Subcutaneous abdominal adipose tissue (tissue), 5 donors: ENCODE results near the gene PMS1.

Source experiments
- H3K27ac ChIP-seq: one replicate; pipeline ENCODE4 v1.7.0; 2013; ENCODE audit warnings: low read depth, mild to moderate bottlenecking, inconsistent platforms, low read length, moderate library complexity
- H3K27me3 ChIP-seq, 5 donors: one replicate each; pipeline ENCODE4 v1.7.0; 2013; ENCODE audit warnings: low read length in 5 of 5, inconsistent platforms in 1 of 5; ENCODE audit not compliant: control insufficient read depth in 5 of 5, insufficient read depth in 4 of 5
- H3K36me3 ChIP-seq, 5 donors: one replicate each; pipeline ENCODE4 v1.7.0; 2013; ENCODE audit warnings: low read length in 5 of 5; ENCODE audit not compliant: control insufficient read depth in 5 of 5, insufficient read depth in 5 of 5
- H3K4me1 ChIP-seq, 5 donors: one replicate each; pipeline ENCODE4 v1.7.0; 2013; ENCODE audit warnings: low read length in 5 of 5, mild to moderate bottlenecking in 3 of 5, moderate library complexity in 1 of 5; ENCODE audit not compliant: control insufficient read depth in 5 of 5, insufficient read depth in 5 of 5
- H3K4me3 ChIP-seq, 5 donors: one replicate each; pipeline ENCODE4 v1.7.0; 2013; ENCODE audit warnings: low read length in 5 of 5, low read depth in 1 of 5
- H3K9ac ChIP-seq, 5 donors: one replicate each; pipeline ENCODE4 v1.7.0; 2013; ENCODE audit warnings: low read length in 5 of 5, mild to moderate bottlenecking in 4 of 5, moderate library complexity in 3 of 5
- H3K9me3 ChIP-seq, 5 donors: one replicate each; pipeline ENCODE4 v1.7.0; 2013; ENCODE audit warnings: low read length in 5 of 5; ENCODE audit not compliant: control insufficient read depth in 5 of 5
- donor health status: healthy.
- donor health status: healthy.
- donor health status: healthy.
- donor health status: healthy.
- donor health status: healthy.

PMS1 gene

GRCh38 chr2:189916651-189917050 lies 132.4 kb downstream of the PMS1 start:
- no peaks in the 10 kb centered on the region for H3K9me3 ChIP-seq
- no peaks in the 10 kb centered on the region for H3K36me3 ChIP-seq
- H3K27ac ChIP-seq = no peak overlapping the region
- no peaks in the 10 kb centered on the region for H3K27me3 ChIP-seq
- no peak overlapping the region for H3K4me3 ChIP-seq
- H3K9ac ChIP-seq = no peak overlapping the region
- H3K4me1 ChIP-seq = no peaks in the 10 kb centered on the region
